Right renal pelvis (tissue), 4 donors: ENCODE data around the gene PSG6. TPM values are rescaled to one million over a fixed set of nuclear protein-coding genes. Genes with fewer than 3 reads are reported as not detected.
"Not testable (repeated sequence)": the region's sequence is repeated elsewhere in the genome, so short reads cannot be mapped to it uniquely, and the experiment has no call there.

ENCODE experiments used
- DNase-seq, 4 donors: peaks; one replicate each; pipeline ENCODE4 v3.0.0-alpha.2; 2013; ENCODE audit warnings: low read depth in 4 of 4, low spot score in 3 of 4, missing footprints in 1 of 4
- polyA plus RNA-seq, 4 donors: library from polyadenylated mRNA; unstranded; fragments of 120-200 nt; gene quantifications; one replicate each; pipeline ENCODE4 v1.2.1, GENCODE V29; 2013; ENCODE audit not compliant: insufficient read length in 4 of 4

Gene PSG6
- polyA plus RNA-seq, 4 donors = 0.15 to 0.18 TPM; not detected in 2

- not testable (repeated sequence) for DNase-seq
These were observed 4.8 kb downstream of the PSG6 start for GRCh38 chr19:42912941-42913340.

GRCh38 chr19:42911731-42912130, 6.0 kb downstream of the PSG6 start:
- not testable (repeated sequence) for DNase-seq

GRCh38 chr19:42906162-42906561, 11.5 kb downstream of the PSG6 start:
- not testable (repeated sequence) for DNase-seq

GRCh38 chr19:42900561-42900960, 17.1 kb downstream of the PSG6 start:
- DNase-seq = not testable (repeated sequence)

GRCh38 chr19:42899674-42900073, 18.0 kb downstream of the PSG6 start:
- not testable (repeated sequence) for DNase-seq

- not testable (repeated sequence) for DNase-seq
These were observed 18.6 kb downstream of the PSG6 start for GRCh38 chr19:42899110-42899509.

GRCh38 chr19:42898656-42899055, 19.0 kb downstream of the PSG6 start:
- DNase-seq = not testable (repeated sequence)

- not testable (repeated sequence) for DNase-seq
These were observed 20.0 kb downstream of the PSG6 start for GRCh38 chr19:42897729-42898128.

- DNase-seq = not testable (repeated sequence)
These were observed 27.2 kb downstream of the PSG6 start for GRCh38 chr19:42890446-42890845.

- DNase-seq = not testable (repeated sequence)
These were observed 29.7 kb downstream of the PSG6 start for GRCh38 chr19:42887876-42888445.

- DNase-seq = not testable (repeated sequence)
These were observed 35.0 kb downstream of the PSG6 start for GRCh38 chr19:42882730-42883129.

- DNase-seq = not testable (repeated sequence)
These were observed 35.7 kb downstream of the PSG6 start for GRCh38 chr19:42882010-42882409.

GRCh38 chr19:42881279-42881678, 36.4 kb downstream of the PSG6 start:
- not testable (repeated sequence) for DNase-seq

- DNase-seq = not testable (repeated sequence)
These were observed 37.1 kb downstream of the PSG6 start for GRCh38 chr19:42880621-42881020.

GRCh38 chr19:42879613-42880012, 38.1 kb downstream of the PSG6 start, which contains the start of gene PSG1:
PSG1 (minus strand) TSS chr19:42879713; CDS start chr19:42879581, 132 bp downstream.
- DNase-seq = no peak

- not testable (repeated sequence) for DNase-seq
These were observed 41.1 kb downstream of the PSG6 start for GRCh38 chr19:42876596-42876995.

GRCh38 chr19:42875881-42876280, 41.8 kb downstream of the PSG6 start:
- DNase-seq = not testable (repeated sequence)

GRCh38 chr19:42874901-42875813, 42.5 kb downstream of the PSG6 start:
- not testable (repeated sequence) for DNase-seq

GRCh38 chr19:42874136-42874535, 43.6 kb downstream of the PSG6 start:
- not testable (repeated sequence) for DNase-seq

GRCh38 chr19:42872608-42873007, 45.1 kb downstream of the PSG6 start:
- DNase-seq = no peak

- no peak for DNase-seq
These were observed 60.2 kb downstream of the PSG6 start for GRCh38 chr19:42857544-42857867.
